Measurements from ENCODE around the gene MAP3K13.
A peak's percentile ranks its signal among the peaks of the same experiment; 100 is the strongest.
"Not testable (repeated sequence)": the region's sequence is repeated elsewhere in the genome, so short reads cannot be mapped to it uniquely, and the experiment has no call there.

The MAP3K13 gene

GRCh38 chr3:185342459-185343174, 20.3 kb upstream of the MAP3K13 start:
- no peak for DNase-seq

GRCh38 chr3:185347399-185347798, 15.5 kb upstream of the MAP3K13 start:
- no peak for DNase-seq

GRCh38 chr3:185350841-185351240, 12.1 kb upstream of the MAP3K13 start:
- DNase-seq = no peak

GRCh38 chr3:185351396-185351795, 11.5 kb upstream of the MAP3K13 start:
- no peak for DNase-seq

GRCh38 chr3:185353225-185353624, 9.7 kb upstream of the MAP3K13 start:
- no peak for DNase-seq

- peak; percentile 90 to 93 for DNase-seq
Measured at GRCh38 chr3:185353823-185354614, 8.9 kb upstream of the MAP3K13 start.

GRCh38 chr3:185356499-185356898, 6.4 kb upstream of the MAP3K13 start:
- no peak for DNase-seq

- no peak for DNase-seq
Measured at GRCh38 chr3:185361920-185362319, 1.0 kb upstream of the MAP3K13 start.

GRCh38 chr3:185363662-185364203, 797 bp downstream of the MAP3K13 start:
- no peak for DNase-seq

GRCh38 chr3:185365291-185366073, 2.5 kb downstream of the MAP3K13 start:
- no peak for DNase-seq

- no peak for DNase-seq
Measured at GRCh38 chr3:185366074-185366335, 3.1 kb downstream of the MAP3K13 start.

GRCh38 chr3:185366913-185367312, 4.0 kb downstream of the MAP3K13 start:
- DNase-seq = no peak

- not testable (repeated sequence) for DNase-seq
Measured at GRCh38 chr3:185370349-185370748, 7.4 kb downstream of the MAP3K13 start.

GRCh38 chr3:185371306-185372074, 8.6 kb downstream of the MAP3K13 start:
- no peak for DNase-seq

GRCh38 chr3:185381320-185382058, 18.6 kb downstream of the MAP3K13 start:
- DNase-seq = no peak

- DNase-seq = no peak
Measured at GRCh38 chr3:185382154-185382553, 19.2 kb downstream of the MAP3K13 start.

GRCh38 chr3:185386515-185386914, 23.6 kb downstream of the MAP3K13 start:
- not testable (repeated sequence) for DNase-seq

GRCh38 chr3:185387646-185388045, 24.7 kb downstream of the MAP3K13 start:
- no peak for DNase-seq

- DNase-seq = no peak
Measured at GRCh38 chr3:185393055-185393454, 30.1 kb downstream of the MAP3K13 start.

GRCh38 chr3:185397676-185398075, 34.7 kb downstream of the MAP3K13 start:
- no peak for DNase-seq

GRCh38 chr3:185399737-185400667, 37.1 kb downstream of the MAP3K13 start:
- DNase-seq = no peak
